Measurements from ENCODE around the gene MCM9. TPM values are rescaled to one million over a fixed set of nuclear protein-coding genes. Genes with fewer than 3 reads are reported as not detected.

MCM9 gene
- total RNA-seq, 1 experiment from 2014 or later: 18.6 TPM

DNA sequence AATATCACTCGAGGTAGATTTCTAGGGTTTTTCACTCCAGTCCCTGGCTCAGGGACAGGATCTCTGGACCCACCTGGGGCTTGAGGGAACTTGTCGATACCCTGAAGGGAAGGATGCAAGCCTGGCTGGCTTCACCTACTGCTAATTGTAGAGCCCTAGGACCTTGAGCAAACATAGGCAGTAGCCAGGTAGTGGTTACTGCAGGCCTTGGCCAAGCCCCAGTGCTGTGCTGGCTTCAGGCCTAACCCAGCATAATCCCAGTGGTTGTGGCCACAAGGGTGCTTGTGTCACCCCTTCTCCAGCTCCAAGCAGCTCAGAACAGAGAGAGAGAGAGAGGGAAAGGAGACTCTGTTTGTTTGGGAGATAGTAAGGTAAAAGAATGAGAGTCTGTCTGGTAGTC, 5.8 kb upstream of the MCM9 start:
- no peak overlapping the region for H3K23ac ChIP-seq (ENCODE audit: insufficient read length, low read depth, low read length)
- H3K27ac ChIP-seq (ENCODE audit: insufficient read length, low read depth, low read length): no peak overlapping the region
- no CpG with 5 or more reads among the region's 2 CpGs for WGBS (ENCODE audit: extremely low coverage, insufficient read length, low lambda C conversion rate)
- no peaks in the 10 kb centered on the region for H3K79me1 ChIP-seq (ENCODE audit: insufficient read depth, low read depth, low read length, poor library complexity, severe bottlenecking)
- no peaks in the 10 kb centered on the region for H4K20me1 ChIP-seq (ENCODE audit: control insufficient read depth, insufficient read depth, insufficient read length)
- H4K5ac ChIP-seq (ENCODE audit: insufficient read length, low read depth, low read length): no peak overlapping the region
- H2AK5ac ChIP-seq (ENCODE audit: insufficient read length, low read length): no peak overlapping the region
- no peaks in the 10 kb centered on the region for H3K27me3 ChIP-seq (ENCODE audit: insufficient read depth, low read length)
- no peak overlapping the region for H3K4me2 ChIP-seq (ENCODE audit: insufficient read depth, insufficient read length, low read length)
- H3K18ac ChIP-seq (ENCODE audit: insufficient read length, low read depth, low read length): no peak overlapping the region
- no peak overlapping the region for H3T11ph ChIP-seq (ENCODE audit: low read length)
- H3K4me3 Mint-ChIP-seq: no peak overlapping the region
- no peak overlapping the region for H3K14ac ChIP-seq (ENCODE audit: insufficient read depth, low read length)
- no peak overlapping the region for H2AFZ ChIP-seq (ENCODE audit: low read length)
- no peak overlapping the region for H4K8ac ChIP-seq (replicated peaks; ENCODE audit: insufficient read length, low read depth, low read length)
- H3K4ac ChIP-seq (ENCODE audit: low read depth, low read length): no peak overlapping the region
- no peak overlapping the region for H2BK12ac ChIP-seq (ENCODE audit: insufficient read length, low read depth, low read length)
- no peak overlapping the region for H3K9ac ChIP-seq (ENCODE audit: extremely low read depth, insufficient read length, low read length)
- no peak overlapping the region for H2BK120ac ChIP-seq (ENCODE audit: low read depth, low read length, poor library complexity, severe bottlenecking)
- H3K36me3 Mint-ChIP-seq (ENCODE audit: insufficient read depth in 1 of 3, low read depth in 3 of 3): peaks cover 38 to 78% (median 38%) of the 10 kb centered on the region in 3 experiments
- H2BK20ac ChIP-seq (ENCODE audit: low read depth, low read length, poor library complexity, severe bottlenecking): no peak overlapping the region
- no peaks in the 10 kb centered on the region for H3K23me2 ChIP-seq (ENCODE audit: insufficient read length, low read depth, low read length, poor library complexity, severe bottlenecking)
- no peak overlapping the region for H2BK15ac ChIP-seq (ENCODE audit: low read depth, low read length)
- no peak overlapping the region for H3K27ac Mint-ChIP-seq
- H4K91ac ChIP-seq (ENCODE audit: insufficient read length, low read depth, low read length): no peak overlapping the region
- DNase-seq: no peak
- no peak for TF ChIP-seq CTCF (conservative IDR thresholded peaks at IDR 0.05)
- no peak overlapping the region for H2BK5ac ChIP-seq (ENCODE audit: insufficient read length, low read length)
- H3K9me3 ChIP-seq (ENCODE audit: control insufficient read depth, low read depth, low read length): no peaks in the 10 kb centered on the region
- H3K27me3 Mint-ChIP-seq (ENCODE audit: low read depth): peaks cover 2% of the 10 kb centered on the region; the same call in 1 of the 2 replicates
- no peak overlapping the region for H3K56ac ChIP-seq (ENCODE audit: insufficient read length, low read depth, low read length)
- peaks cover 2 to 5% of the 10 kb centered on the region in 2 experiments for H3K4me1 Mint-ChIP-seq
- H3K9me3 Mint-ChIP-seq: peaks cover 49 to 52% of the 10 kb centered on the region in 2 experiments
- H3K4me1 ChIP-seq (ENCODE audit: insufficient read depth, low read length): no peaks in the 10 kb centered on the region
- H3K79me2 ChIP-seq (ENCODE audit: insufficient read depth, low read length): no peaks in the 10 kb centered on the region; the same call in 1 of the 2 replicates

All from H9 (cell line).